Nephron progenitor cell (in vitro differentiated cells): Measurements from ENCODE around the gene SOWAHA.

Experiments used
- DNase-seq: peaks from one replicate; pipeline ENCODE4 v3.0.0; 2021
- H3K27ac Mint-ChIP-seq: 2 replicates; pipeline ENCODE4 v1.8.0; 2021; ENCODE audit warnings: mild to moderate bottlenecking, moderate library complexity, mixed read lengths
- H3K27me3 Mint-ChIP-seq: 2 replicates; pipeline ENCODE4 v1.8.0; 2021; ENCODE audit warnings: mild to moderate bottlenecking, low read depth, mixed read lengths; ENCODE audit not compliant: poor library complexity
- H3K36me3 Mint-ChIP-seq: 2 replicates; pipeline ENCODE4 v1.8.0; 2021; ENCODE audit warnings: low read depth, mixed read lengths
- H3K4me1 Mint-ChIP-seq: 2 replicates; pipeline ENCODE4 v1.8.0; 2021; ENCODE audit warnings: mixed read lengths
- H3K4me3 Mint-ChIP-seq: 2 replicates; pipeline ENCODE4 v1.8.0; 2021; ENCODE audit warnings: mild to moderate bottlenecking, moderate library complexity, mixed read lengths
- H3K9me3 Mint-ChIP-seq: 2 replicates; pipeline ENCODE4 v1.8.0; 2021; ENCODE audit warnings: mild to moderate bottlenecking, moderate library complexity, mixed read lengths
- CTCF ChIP-seq: fragments of 200-600 bp; sonication (generic); IDR thresholded peaks from 2 replicates; pipeline ENCODE4 v1.5.0; 2021; ENCODE audit warnings: antibody characterized with exemption

The SOWAHA gene

GRCh38 chr5:132787076-132787475, 26.0 kb upstream of the SOWAHA start:
- peaks cover 9% of the 10 kb centered on the region for H3K4me1 Mint-ChIP-seq
- H3K27me3 Mint-ChIP-seq: peaks cover 42% of the 10 kb centered on the region
- H3K4me3 Mint-ChIP-seq: no peak overlapping the region
- no peak overlapping the region for H3K27ac Mint-ChIP-seq
- no peaks in the 10 kb centered on the region for H3K36me3 Mint-ChIP-seq
- H3K9me3 Mint-ChIP-seq: peaks cover 4% of the 10 kb centered on the region
- no peak for TF ChIP-seq CTCF
- DNase-seq: no peak

- Mint-ChIP-seq H3K36me3 (no peaks in the 10 kb centered on the region), H3K27ac (no peak overlapping the region), H3K9me3 (peaks cover 4% of the 10 kb centered on the region), H3K4me3 (no peak overlapping the region), H3K27me3 (peaks cover 52% of the 10 kb centered on the region), H3K4me1 (peaks cover 9% of the 10 kb centered on the region)
- no peak for DNase-seq
- no peak for TF ChIP-seq CTCF
Observed at GRCh38 chr5:132788508-132788907, 24.6 kb upstream of the SOWAHA start.

- H3K36me3 Mint-ChIP-seq: no peaks in the 10 kb centered on the region
- peaks cover 4% of the 10 kb centered on the region for H3K9me3 Mint-ChIP-seq
- H3K4me1 Mint-ChIP-seq: peaks cover 9% of the 10 kb centered on the region
- peaks cover 51% of the 10 kb centered on the region for H3K27me3 Mint-ChIP-seq
- peak overlapping the region; percentile 49 for H3K27ac Mint-ChIP-seq
- no peak for DNase-seq
- TF ChIP-seq CTCF: no peak
- no peak overlapping the region for H3K4me3 Mint-ChIP-seq
Observed at GRCh38 chr5:132788990-132789886, 23.9 kb upstream of the SOWAHA start.

- no peak for TF ChIP-seq CTCF
- DNase-seq: no peak
Observed at GRCh38 chr5:132790201-132790865, 22.8 kb upstream of the SOWAHA start.

GRCh38 chr5:132791026-132791425, 22.1 kb upstream of the SOWAHA start:
- no peak overlapping the region for H3K4me3 Mint-ChIP-seq
- peaks cover 3% of the 10 kb centered on the region for H3K9me3 Mint-ChIP-seq
- H3K4me1 Mint-ChIP-seq: peaks cover 9% of the 10 kb centered on the region
- no peak overlapping the region for H3K27ac Mint-ChIP-seq
- no peak for TF ChIP-seq CTCF
- no peaks in the 10 kb centered on the region for H3K36me3 Mint-ChIP-seq
- peaks cover 47% of the 10 kb centered on the region for H3K27me3 Mint-ChIP-seq
- DNase-seq: no peak

More at GRCh38 chr5:132790201-132790865, 22.8 kb upstream of the SOWAHA start:
- Mint-ChIP-seq H3K27ac (no peak overlapping the region), H3K4me1 (peaks cover 9% of the 10 kb centered on the region), H3K4me3 (no peak overlapping the region), H3K9me3 (peaks cover 4% of the 10 kb centered on the region), H3K27me3 (peaks cover 49% of the 10 kb centered on the region), H3K36me3 (no peaks in the 10 kb centered on the region)
